ENCODE results near the gene SLC6A5.

SLC6A5 gene

DNA sequence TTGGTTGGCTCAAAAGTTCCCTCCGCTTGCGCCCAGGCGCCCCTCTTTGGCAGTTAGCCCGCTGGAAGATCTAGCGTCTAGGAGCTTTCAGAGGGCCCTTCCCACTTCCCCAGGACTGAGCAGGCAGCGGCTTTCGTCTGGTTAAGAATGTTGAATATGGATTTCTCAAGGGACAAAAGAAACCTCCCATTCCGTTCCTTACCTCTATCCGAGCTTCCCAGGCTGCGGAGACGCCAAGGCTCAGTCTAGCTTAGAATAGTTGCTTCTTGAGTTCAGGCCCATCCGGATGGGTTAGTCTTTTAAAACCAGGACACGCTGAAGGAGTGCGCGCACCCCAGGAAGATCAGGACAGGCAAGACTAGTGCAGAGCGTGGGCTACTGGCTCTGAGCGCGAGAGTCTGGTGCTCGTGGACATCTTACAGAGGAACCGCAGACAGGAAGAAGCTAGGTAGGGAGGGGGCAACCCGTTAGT, 71.6 kb downstream of the SLC6A5 start:
- no peaks in the 10 kb centered on the region for H3K9me3 ChIP-seq (ENCODE audit: insufficient read depth, low read length, severe bottlenecking)
- H4K20me1 ChIP-seq (ENCODE audit: insufficient read depth, low read length) = no peaks in the 10 kb centered on the region
- TF ChIP-seq EZH2 (IDR thresholded peaks at IDR 0.05; ENCODE audit: borderline replicate concordance, low read depth, low read length, severe bottlenecking) = no peak
- TF ChIP-seq, protein P1, sequence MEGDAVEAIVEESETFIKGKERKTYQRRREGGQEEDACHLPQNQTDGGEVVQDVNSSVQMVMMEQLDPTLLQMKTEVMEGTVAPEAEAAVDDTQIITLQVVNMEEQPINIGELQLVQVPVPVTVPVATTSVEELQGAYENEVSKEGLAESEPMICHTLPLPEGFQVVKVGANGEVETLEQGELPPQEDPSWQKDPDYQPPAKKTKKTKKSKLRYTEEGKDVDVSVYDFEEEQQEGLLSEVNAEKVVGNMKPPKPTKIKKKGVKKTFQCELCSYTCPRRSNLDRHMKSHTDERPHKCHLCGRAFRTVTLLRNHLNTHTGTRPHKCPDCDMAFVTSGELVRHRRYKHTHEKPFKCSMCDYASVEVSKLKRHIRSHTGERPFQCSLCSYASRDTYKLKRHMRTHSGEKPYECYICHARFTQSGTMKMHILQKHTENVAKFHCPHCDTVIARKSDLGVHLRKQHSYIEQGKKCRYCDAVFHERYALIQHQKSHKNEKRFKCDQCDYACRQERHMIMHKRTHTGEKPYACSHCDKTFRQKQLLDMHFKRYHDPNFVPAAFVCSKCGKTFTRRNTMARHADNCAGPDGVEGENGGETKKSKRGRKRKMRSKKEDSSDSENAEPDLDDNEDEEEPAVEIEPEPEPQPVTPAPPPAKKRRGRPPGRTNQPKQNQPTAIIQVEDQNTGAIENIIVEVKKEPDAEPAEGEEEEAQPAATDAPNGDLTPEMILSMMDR (IDR thresholded peaks at IDR 0.05; ENCODE audit: borderline replicate concordance, extremely low read depth, low read length, poor library complexity, severe bottlenecking) = no peak
- H3K79me2 ChIP-seq (ENCODE audit: insufficient read depth, low read length) = no peaks in the 10 kb centered on the region
- no peak overlapping the region for H3K4me2 ChIP-seq (ENCODE audit: insufficient read depth, low read length)
- no peaks in the 10 kb centered on the region for H3K36me3 ChIP-seq (ENCODE audit: insufficient read depth, low read length)
- no peaks in the 10 kb centered on the region for H3K27me3 ChIP-seq (ENCODE audit: insufficient read depth, low read length, poor library complexity)
- ATAC-seq (ENCODE audit: insufficient read depth, low read depth) = no peak
- H3K27ac ChIP-seq (ENCODE audit: low read length) = no peak overlapping the region
- no peak overlapping the region for H3K4me3 ChIP-seq (ENCODE audit: low read depth in 1 of 2, low read length in 2 of 2)
- no peak overlapping the region for H2AFZ ChIP-seq (ENCODE audit: low read depth, low read length)
- H3K4me1 ChIP-seq (ENCODE audit: insufficient read depth, low read length) = no peaks in the 10 kb centered on the region
- no peak overlapping the region for H3K9ac ChIP-seq (ENCODE audit: low read depth, low read length)
- no peak for DNase-seq

DNA sequence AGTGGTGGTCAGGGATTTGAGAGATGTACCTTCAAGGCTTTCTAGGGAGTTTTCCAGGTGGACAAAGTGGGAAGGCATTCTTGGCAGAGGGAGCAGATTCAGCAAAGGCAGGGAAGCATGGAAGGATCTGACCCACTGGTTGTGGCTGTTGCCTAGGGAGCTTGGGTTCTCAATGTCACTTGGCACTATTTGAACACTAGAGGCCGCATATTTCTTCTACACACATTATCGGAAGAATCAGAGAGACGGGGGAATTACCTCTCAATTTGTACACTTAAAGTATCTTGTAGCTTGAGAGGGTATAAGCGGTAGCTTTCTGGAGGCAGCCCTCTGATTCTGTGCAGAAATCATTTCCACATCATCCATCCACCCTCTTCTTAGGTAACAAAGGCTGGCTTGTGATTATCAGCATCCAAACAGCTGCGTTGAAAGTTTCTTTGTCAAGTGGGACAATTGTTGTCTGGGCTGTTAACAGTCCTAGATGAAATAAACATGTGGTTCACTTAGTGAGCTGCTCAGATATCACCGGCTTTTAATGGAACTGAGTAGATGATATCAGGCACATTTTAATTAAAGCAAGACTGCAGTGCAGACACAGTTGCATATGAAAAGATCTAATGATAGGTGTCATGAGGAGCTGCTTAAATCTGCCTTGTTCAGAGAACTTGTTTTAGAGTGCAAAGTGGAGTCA, 72.6 kb downstream of the SLC6A5 start:
- Histone ChIP-seq H3K36me3 (ENCODE audit: insufficient read depth, low read length) (no peaks in the 10 kb centered on the region), H2AFZ (ENCODE audit: low read depth, low read length) (no peak overlapping the region), H3K79me2 (ENCODE audit: insufficient read depth, low read length) (no peaks in the 10 kb centered on the region), H3K27me3 (ENCODE audit: insufficient read depth, low read length, poor library complexity) (no peaks in the 10 kb centered on the region), H4K20me1 (ENCODE audit: insufficient read depth, low read length) (no peaks in the 10 kb centered on the region), H3K9ac (ENCODE audit: low read depth, low read length) (no peak overlapping the region), H3K4me2 (ENCODE audit: insufficient read depth, low read length) (no peak overlapping the region), H3K4me1 (ENCODE audit: insufficient read depth, low read length) (no peaks in the 10 kb centered on the region), H3K27ac (ENCODE audit: low read length) (no peak overlapping the region), H3K4me3 (ENCODE audit: low read depth in 1 of 2, low read length in 2 of 2) (no peak overlapping the region), H3K9me3 (ENCODE audit: insufficient read depth, low read length, severe bottlenecking) (no peaks in the 10 kb centered on the region)
- DNase-seq (no peak), ATAC-seq (ENCODE audit: insufficient read depth, low read depth) (peak; percentile 44; the same call in 1 of the 3 replicates)
- TF ChIP-seq, protein P1 (IDR thresholded peaks at IDR 0.05; ENCODE audit: borderline replicate concordance, extremely low read depth, low read length, poor library complexity, severe bottlenecking) = peak; percentile 26
- TF ChIP-seq EZH2 (IDR thresholded peaks at IDR 0.05; ENCODE audit: borderline replicate concordance, low read depth, low read length, severe bottlenecking) = no peak

DNA sequence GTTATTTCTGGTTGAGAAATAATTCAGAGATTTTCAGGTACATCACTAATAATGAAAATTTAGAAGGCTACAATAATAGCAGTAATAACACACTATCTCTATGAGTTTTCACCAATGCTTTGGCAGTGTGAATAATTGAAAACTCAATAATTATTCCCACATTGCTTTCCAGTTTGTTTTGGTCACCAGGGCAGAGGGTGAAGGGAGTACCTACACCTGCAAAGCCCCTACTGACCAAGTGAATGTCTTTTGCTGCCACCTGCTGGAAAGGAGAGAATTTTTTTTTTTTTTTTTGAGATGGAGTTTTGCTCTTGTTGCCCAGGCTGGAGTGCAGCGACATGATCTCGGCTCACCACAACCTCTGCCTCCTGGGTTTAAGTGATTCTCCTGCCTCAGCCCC, 73.2 kb downstream of the SLC6A5 start:
- no peak overlapping the region for H3K27ac ChIP-seq (ENCODE audit: low read length)
- no peaks in the 10 kb centered on the region for H3K9me3 ChIP-seq (ENCODE audit: insufficient read depth, low read length, severe bottlenecking)
- ATAC-seq (ENCODE audit: insufficient read depth, low read depth) (peak; percentile 52; the same call in 2 of the 3 replicates), DNase-seq (no peak)
- H3K27me3 ChIP-seq (ENCODE audit: insufficient read depth, low read length, poor library complexity) = no peaks in the 10 kb centered on the region
- H3K4me2 ChIP-seq (ENCODE audit: insufficient read depth, low read length) = no peak overlapping the region
- no peaks in the 10 kb centered on the region for H4K20me1 ChIP-seq (ENCODE audit: insufficient read depth, low read length)
- no peak overlapping the region for H3K9ac ChIP-seq (ENCODE audit: low read depth, low read length)
- H3K4me3 ChIP-seq (ENCODE audit: low read depth in 1 of 2, low read length in 2 of 2) = no peak overlapping the region
- no peak overlapping the region for H2AFZ ChIP-seq (ENCODE audit: low read depth, low read length)
- no peaks in the 10 kb centered on the region for H3K4me1 ChIP-seq (ENCODE audit: insufficient read depth, low read length)
- no peak for TF ChIP-seq EZH2 (IDR thresholded peaks at IDR 0.05; ENCODE audit: borderline replicate concordance, low read depth, low read length, severe bottlenecking)
- TF ChIP-seq, protein P1 (IDR thresholded peaks at IDR 0.05; ENCODE audit: borderline replicate concordance, extremely low read depth, low read length, poor library complexity, severe bottlenecking) = peak; percentile 45
- H3K36me3 ChIP-seq (ENCODE audit: insufficient read depth, low read length) = no peaks in the 10 kb centered on the region
- H3K79me2 ChIP-seq (ENCODE audit: insufficient read depth, low read length) = no peaks in the 10 kb centered on the region
